Measurements from ENCODE around the gene OR10H1.
"Not testable (repeated sequence)": the region's sequence is repeated elsewhere in the genome, so short reads cannot be mapped to it uniquely, and the experiment has no call there.

- TF ChIP-seq ESRRG (CRISPR knock-in tag; IDR thresholded peaks at IDR 0.05); TSHZ2 (CRISPR knock-in tag; IDR thresholded peaks at IDR 0.05); ZC3H10 (CRISPR knock-in tag; IDR thresholded peaks at IDR 0.05); ZFP3 (CRISPR knock-in tag; IDR thresholded peaks at IDR 0.05); TCF4 (CRISPR knock-in tag; IDR thresholded peaks at IDR 0.05; ENCODE audit: borderline replicate concordance); ARNTL (CRISPR knock-in tag; IDR thresholded peaks at IDR 0.05; ENCODE audit: borderline replicate concordance, low read depth); CSRNP3 (CRISPR knock-in tag; IDR thresholded peaks at IDR 0.05): not testable (repeated sequence)
- TF ChIP-seq, protein P1, sequence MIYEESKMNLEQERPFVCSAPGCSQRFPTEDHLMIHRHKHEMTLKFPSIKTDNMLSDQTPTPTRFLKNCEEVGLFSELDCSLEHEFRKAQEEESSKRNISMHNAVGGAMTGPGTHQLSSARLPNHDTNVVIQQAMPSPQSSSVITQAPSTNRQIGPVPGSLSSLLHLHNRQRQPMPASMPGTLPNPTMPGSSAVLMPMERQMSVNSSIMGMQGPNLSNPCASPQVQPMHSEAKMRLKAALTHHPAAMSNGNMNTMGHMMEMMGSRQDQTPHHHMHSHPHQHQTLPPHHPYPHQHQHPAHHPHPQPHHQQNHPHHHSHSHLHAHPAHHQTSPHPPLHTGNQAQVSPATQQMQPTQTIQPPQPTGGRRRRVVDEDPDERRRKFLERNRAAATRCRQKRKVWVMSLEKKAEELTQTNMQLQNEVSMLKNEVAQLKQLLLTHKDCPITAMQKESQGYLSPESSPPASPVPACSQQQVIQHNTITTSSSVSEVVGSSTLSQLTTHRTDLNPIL (CRISPR knock-in tag; IDR thresholded peaks at IDR 0.05; ENCODE audit: low read depth) = not testable (repeated sequence)
- TF ChIP-seq, protein P2, sequence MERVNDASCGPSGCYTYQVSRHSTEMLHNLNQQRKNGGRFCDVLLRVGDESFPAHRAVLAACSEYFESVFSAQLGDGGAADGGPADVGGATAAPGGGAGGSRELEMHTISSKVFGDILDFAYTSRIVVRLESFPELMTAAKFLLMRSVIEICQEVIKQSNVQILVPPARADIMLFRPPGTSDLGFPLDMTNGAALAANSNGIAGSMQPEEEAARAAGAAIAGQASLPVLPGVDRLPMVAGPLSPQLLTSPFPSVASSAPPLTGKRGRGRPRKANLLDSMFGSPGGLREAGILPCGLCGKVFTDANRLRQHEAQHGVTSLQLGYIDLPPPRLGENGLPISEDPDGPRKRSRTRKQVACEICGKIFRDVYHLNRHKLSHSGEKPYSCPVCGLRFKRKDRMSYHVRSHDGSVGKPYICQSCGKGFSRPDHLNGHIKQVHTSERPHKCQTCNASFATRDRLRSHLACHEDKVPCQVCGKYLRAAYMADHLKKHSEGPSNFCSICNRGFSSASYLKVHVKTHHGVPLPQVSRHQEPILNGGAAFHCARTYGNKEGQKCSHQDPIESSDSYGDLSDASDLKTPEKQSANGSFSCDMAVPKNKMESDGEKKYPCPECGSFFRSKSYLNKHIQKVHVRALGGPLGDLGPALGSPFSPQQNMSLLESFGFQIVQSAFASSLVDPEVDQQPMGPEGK (CRISPR knock-in tag; IDR thresholded peaks at IDR 0.05; ENCODE audit: borderline replicate concordance) = not testable (repeated sequence)
Measured at GRCh38 chr19:15839888-15840287, 24.4 kb upstream of the OR10H1 start.
